Activated gamma-delta T cell treated with anti-CD3 and anti-CD28 coated beads, Interleukin-2, amount 50 U/mL, for 16 hours (primary cell): ENCODE data around the gene SMPX.

Source experiments
- DNase-seq: peaks from one replicate; pipeline ENCODE4 v3.0.0-alpha.2; 2020; ENCODE audit warnings: low read depth

SMPX gene

DNA sequence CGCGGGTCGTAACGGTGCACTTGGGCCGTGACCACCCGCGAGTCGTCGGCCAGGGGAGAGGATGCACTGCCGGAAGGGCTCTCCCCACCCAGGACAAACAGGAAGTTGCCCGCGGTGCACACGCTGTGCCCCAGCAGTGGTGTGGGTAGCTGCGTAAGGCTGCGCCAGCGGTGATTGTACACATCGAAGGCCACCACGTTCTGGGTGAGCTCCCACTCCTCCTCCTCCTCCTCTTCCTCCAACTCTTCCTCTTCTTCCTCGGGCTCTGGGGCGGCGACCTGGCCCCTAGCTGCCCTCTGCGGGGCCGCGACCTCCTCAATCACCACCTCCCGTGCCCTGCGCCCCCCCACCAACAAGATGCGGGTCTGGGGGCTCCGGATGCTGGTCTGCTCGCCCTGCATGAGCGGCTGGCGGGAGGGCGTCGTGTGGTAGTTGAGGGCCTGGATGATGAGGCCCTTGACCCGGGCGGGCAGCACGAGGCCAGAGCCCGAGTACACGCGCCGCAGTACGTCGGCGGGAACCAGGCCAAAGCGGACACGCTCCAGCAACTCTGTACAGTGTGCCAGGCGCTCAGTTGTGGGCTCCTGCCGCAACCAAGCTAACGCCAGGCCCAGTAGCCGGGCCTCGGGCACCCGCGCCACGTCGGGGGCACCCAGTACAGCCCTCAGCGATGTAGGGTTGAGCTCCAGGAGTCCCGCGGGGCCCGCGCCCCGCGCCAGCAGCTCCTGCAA is 101.2 kb downstream of the SMPX start:
- no peak for DNase-seq
